Endothelial cell of umbilical vein (primary cell): ENCODE data around the gene CATSPERD. TPM values are rescaled to one million over a fixed set of nuclear protein-coding genes. Genes with fewer than 3 reads are reported as not detected.
A peak's percentile ranks its signal among the peaks of the same experiment; 100 is the strongest.

Experiments
- BruUV-seq: library from RNA; stranded (reverse); fragments of 400-500 nt; replicated peaks from 2 replicates; lab custom pipeline; 2021; lab: Mats Ljungman, UMichigan
- CTCF ChIA-PET: fragments of 300-600, 350-600 bp; sonication (Branson Sonifier 250); formaldehyde crosslinking; loops from one replicate; lab custom pipeline; 2021; ENCODE audit warnings: antibody characterized with exemption, inconsistent platforms; lab: Charles Lee
- POLR2A ChIA-PET: fragments of 300-600, 350-600 bp; sonication (Branson Sonifier 250); formaldehyde crosslinking; loops from one replicate; lab custom pipeline; 2021; ENCODE audit warnings: antibody characterized with exemption, inconsistent platforms; lab: Charles Lee
- DNase-seq: peaks from one replicate; pipeline ENCODE4 v3.0.0-alpha.2; 2011; ENCODE audit warnings: low read depth, low spot score
- FAIRE-seq: peaks from 2 replicates; lab custom pipeline; 2011; peaks lifted over from hg19 to GRCh38; lab: Jason Lieb, UNC
- H2AFZ ChIP-seq: 2 replicates; pipeline ENCODE4 v1.6.0; 2012; ENCODE audit warnings: low read depth, low read length, control low read depth, inconsistent platforms
- H3K27ac ChIP-seq: 2 replicates; pipeline ENCODE4 v1.5.1; 2011; ENCODE audit warnings: low read depth, mild to moderate bottlenecking, control low read depth, low read length, moderate library complexity; ENCODE audit not compliant: insufficient read depth
- H3K27me3 ChIP-seq, 2 experiments: 2 replicates each; pipeline versions ENCODE4 v1.6.0 to v1.6.1; 2011; ENCODE audit warnings: low read length in 2 of 2, mixed read lengths in 1 of 2; ENCODE audit not compliant: control insufficient read depth in 2 of 2, insufficient read depth in 2 of 2
- H3K36me3 ChIP-seq, 2 experiments: 2 replicates in 1 of 2; 3 replicates in 1 of 2; pipeline ENCODE4 v1.5.1; 2011; ENCODE audit warnings: low read length in 2 of 2, mild to moderate bottlenecking in 1 of 2, moderate library complexity in 1 of 2; ENCODE audit not compliant: control insufficient read depth in 2 of 2, insufficient read depth in 2 of 2; ENCODE audit errors: extremely low read depth in 1 of 2
- H3K4me1 ChIP-seq: 3 replicates; pipeline ENCODE4 v1.5.1; 2011; ENCODE audit warnings: mild to moderate bottlenecking, low read length; ENCODE audit not compliant: control insufficient read depth, insufficient read depth; ENCODE audit errors: extremely low read depth
- H3K4me2 ChIP-seq: 2 replicates; pipeline ENCODE4 v1.6.1; 2011; ENCODE audit warnings: low read length, control low read depth, mixed read lengths; ENCODE audit not compliant: insufficient read depth
- H3K4me3 ChIP-seq, 3 experiments: fragments of 200-600 bp in 1 of 3; sonication (generic), shearing (Covaris generic) in 1 of 3; replicated peaks in 1 of 3; 2 replicates each; pipeline ENCODE4 v1.5.1; 2011 to 2016; ENCODE audit warnings: control low read depth in 3 of 3, low read length in 3 of 3, mild to moderate bottlenecking in 2 of 3, inconsistent platforms in 1 of 3, low read depth in 1 of 3, moderate library complexity in 1 of 3; ENCODE audit not compliant: insufficient read depth in 1 of 3
- H3K79me2 ChIP-seq: 2 replicates; pipeline ENCODE4 v1.6.0; 2012; ENCODE audit warnings: low read length, inconsistent platforms; ENCODE audit not compliant: control insufficient read depth, insufficient read depth
- H3K9ac ChIP-seq: replicated peaks from 2 replicates; pipeline ENCODE3; 2011; ENCODE audit warnings: low read length, control low read depth; ENCODE audit not compliant: insufficient read depth; ENCODE audit errors: extremely low read depth
- H3K9me1 ChIP-seq: replicated peaks from 3 replicates; pipeline ENCODE4 v1.6.0; 2011; ENCODE audit warnings: mild to moderate bottlenecking, low read length; ENCODE audit not compliant: control insufficient read depth, insufficient read depth; ENCODE audit errors: extremely low read depth
- H3K9me3 ChIP-seq: replicated peaks from 2 replicates; pipeline ENCODE4 v1.5.1; 2012; ENCODE audit warnings: low read length, inconsistent platforms; ENCODE audit not compliant: control insufficient read depth, insufficient read depth
- H4K20me1 ChIP-seq: replicated peaks from 2 replicates; pipeline ENCODE3; 2011; ENCODE audit warnings: mild to moderate bottlenecking, low read length; ENCODE audit not compliant: control insufficient read depth, insufficient read depth; ENCODE audit errors: extremely low read depth
- EZH2 ChIP-seq: IDR thresholded peaks from 2 replicates; pipeline ENCODE4 v1.6.1; 2012; ENCODE audit warnings: borderline replicate concordance, low read depth, mild to moderate bottlenecking, moderate library complexity, low read length, inconsistent platforms; ENCODE audit not compliant: severe bottlenecking
- GATA2 ChIP-seq: IDR thresholded peaks from 2 replicates; pipeline ENCODE4 v1.7.0; 2011; ENCODE audit warnings: low read depth, mild to moderate bottlenecking, moderate library complexity, mixed read lengths, low read length; ENCODE audit not compliant: insufficient read length, insufficient read depth
- JUN ChIP-seq: IDR thresholded peaks from 2 replicates; pipeline ENCODE4 v1.6.1; 2011; ENCODE audit warnings: borderline replicate concordance, low read depth; ENCODE audit not compliant: insufficient read length, insufficient read depth
- MYC ChIP-seq: IDR thresholded peaks from one replicate; pipeline ENCODE4 v1.6.1; 2011; ENCODE audit warnings: mild to moderate bottlenecking, low read depth, low read length
- POLR2A ChIP-seq: IDR thresholded peaks from 2 replicates; pipeline ENCODE4 v1.6.1; 2012; ENCODE audit warnings: low read depth, mild to moderate bottlenecking, control low read depth, low read length
- POLR2AphosphoS5 ChIP-seq: IDR thresholded peaks from 2 replicates; pipeline ENCODE4 v1.6.1; 2012; ENCODE audit warnings: low read depth, mild to moderate bottlenecking, control low read depth, low read length, moderate library complexity; ENCODE audit not compliant: insufficient read depth
- dilution Hi-C: fragments of 300-500 bp; cut with MboI; formaldehyde crosslinking; loops from one replicate; pipeline ENCODE4 v1.15.0; 2019; ENCODE audit warnings: low sequenced_read_pairs; ENCODE audit not compliant: extremely low pct_ligation_motif_present
- intact Hi-C: fragments of 100-400 bp; cut with micrococcal nuclease; formaldehyde crosslinking; loops from one replicate; pipeline ENCODE4 v1.10.0; 2022
- polyA plus RNA-seq, 4 experiments: library from polyadenylated mRNA; depleted of rRNA in 3 of 4; stranded (reverse) in 3 of 4; unstranded in 1 of 4; fragments of >200 nt; gene quantifications; 2 replicates each; pipeline versions ENCODE4 v1.2.1 to v1.2.3, GENCODE V29; 2011 to 2012; ENCODE audit warnings: missing spikeins in 1 of 4
- total RNA-seq: library from RNA; stranded (reverse); gene quantifications from 2 replicates; pipeline ENCODE4 v1.2.3, GENCODE V29; 2021
- TF ChIP-seq, protein P1 (sequence below): IDR thresholded peaks from 2 replicates; pipeline ENCODE4 v1.6.1; 2011; ENCODE audit not compliant: insufficient read depth, insufficient read length
- TF ChIP-seq, protein P2 (sequence below), 2 donors: IDR thresholded peaks; 1 replicate in 1 of 2; 2 replicates in 1 of 2; pipeline ENCODE4 v1.5.1; 2011; ENCODE audit warnings: low read length in 2 of 2, mild to moderate bottlenecking in 2 of 2, moderate library complexity in 2 of 2, control low read depth in 1 of 2, inconsistent platforms in 1 of 2, low read depth in 1 of 2; ENCODE audit not compliant: insufficient read depth in 1 of 2; ENCODE audit errors: extremely low read depth in 1 of 2

The CATSPERD gene
- total and polyA plus RNA-seq, 2 donors (not counting 3 experiments of a cell fraction or from before 2014, with no cell fraction given) = not detected

DNA sequence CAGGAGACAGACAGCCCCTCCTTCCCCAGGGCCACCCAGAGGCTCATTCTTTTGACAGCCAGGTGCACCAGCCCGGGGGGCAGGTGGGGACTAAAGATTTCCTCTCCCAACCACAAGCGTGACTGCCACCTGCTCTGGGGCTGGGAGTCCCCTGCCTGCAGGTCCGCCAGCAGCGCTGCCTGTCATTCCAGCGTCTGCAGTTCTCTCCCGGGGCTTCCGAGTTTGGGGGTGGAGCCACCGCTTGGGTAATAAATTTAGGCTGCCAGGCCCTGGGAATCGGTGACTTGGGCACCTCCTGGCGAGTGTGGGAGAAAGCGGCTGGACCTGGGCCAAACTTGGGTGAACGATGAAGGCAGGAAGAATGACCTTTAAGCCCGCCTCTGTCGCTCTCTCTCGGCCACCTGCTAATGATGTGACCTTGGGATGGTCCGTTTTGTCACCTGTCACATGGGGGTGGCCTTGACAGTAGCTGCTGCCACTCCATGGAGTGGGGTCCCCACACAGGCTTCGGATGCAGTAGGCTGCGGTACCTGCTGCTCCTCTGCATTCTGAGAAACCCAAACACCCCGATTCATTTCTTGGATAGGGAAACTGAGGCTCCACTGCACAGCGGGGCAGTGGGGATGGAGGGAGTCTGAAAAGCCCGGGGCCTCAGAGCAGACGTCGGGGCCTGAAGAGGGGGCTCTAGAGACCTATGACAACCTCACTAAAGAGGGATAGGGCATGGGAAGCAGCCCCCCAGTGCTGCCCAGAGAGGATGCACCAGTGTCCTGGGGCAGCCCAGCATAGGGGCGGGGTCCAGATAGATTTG lies 106.3 kb downstream of the CATSPERD start:
- dilution Hi-C loops = no loop called here
- DNase-seq (no peak), FAIRE-seq (no peak)

More for the DNA sequence above, 106.3 kb downstream of the CATSPERD start:
- no peak overlapping the region for H3K9ac ChIP-seq
- no peaks in the 10 kb centered on the region for H3K9me1 ChIP-seq
- TF ChIP-seq, protein P1, sequence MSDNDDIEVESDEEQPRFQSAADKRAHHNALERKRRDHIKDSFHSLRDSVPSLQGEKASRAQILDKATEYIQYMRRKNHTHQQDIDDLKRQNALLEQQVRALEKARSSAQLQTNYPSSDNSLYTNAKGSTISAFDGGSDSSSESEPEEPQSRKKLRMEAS = no peak
- TF ChIP-seq JUN = no peak
- TF ChIP-seq, protein P2, sequence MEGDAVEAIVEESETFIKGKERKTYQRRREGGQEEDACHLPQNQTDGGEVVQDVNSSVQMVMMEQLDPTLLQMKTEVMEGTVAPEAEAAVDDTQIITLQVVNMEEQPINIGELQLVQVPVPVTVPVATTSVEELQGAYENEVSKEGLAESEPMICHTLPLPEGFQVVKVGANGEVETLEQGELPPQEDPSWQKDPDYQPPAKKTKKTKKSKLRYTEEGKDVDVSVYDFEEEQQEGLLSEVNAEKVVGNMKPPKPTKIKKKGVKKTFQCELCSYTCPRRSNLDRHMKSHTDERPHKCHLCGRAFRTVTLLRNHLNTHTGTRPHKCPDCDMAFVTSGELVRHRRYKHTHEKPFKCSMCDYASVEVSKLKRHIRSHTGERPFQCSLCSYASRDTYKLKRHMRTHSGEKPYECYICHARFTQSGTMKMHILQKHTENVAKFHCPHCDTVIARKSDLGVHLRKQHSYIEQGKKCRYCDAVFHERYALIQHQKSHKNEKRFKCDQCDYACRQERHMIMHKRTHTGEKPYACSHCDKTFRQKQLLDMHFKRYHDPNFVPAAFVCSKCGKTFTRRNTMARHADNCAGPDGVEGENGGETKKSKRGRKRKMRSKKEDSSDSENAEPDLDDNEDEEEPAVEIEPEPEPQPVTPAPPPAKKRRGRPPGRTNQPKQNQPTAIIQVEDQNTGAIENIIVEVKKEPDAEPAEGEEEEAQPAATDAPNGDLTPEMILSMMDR (IDR thresholded peaks at IDR 0.05; ENCODE audit: extremely low read depth in 1 of 2, insufficient read depth in 1 of 2, low read depth in 1 of 2, low read length in 2 of 2) = no peak
- TF ChIP-seq POLR2AphosphoS5 = no peak
- TF ChIP-seq POLR2A = no peak
- no peak for TF ChIP-seq MYC
- no peak for TF ChIP-seq EZH2
- TF ChIP-seq GATA2 = no peak
- H3K27me3 ChIP-seq = peaks cover 0 to 3% of the 10 kb centered on the region in 2 experiments
- CTCF ChIA-PET = interaction anchor here (1.0 to 3.1 kb wide), 3 partner anchors 22 to 137 kb away, joined by 3 to 42 read pairs (median 7); partner anchors contain the start of gene NRTN
- no peaks in the 10 kb centered on the region for H3K9me3 ChIP-seq
- H3K79me2 ChIP-seq = no peaks in the 10 kb centered on the region
- peak overlapping the region; percentile 70 for H2AFZ ChIP-seq
- POLR2A ChIA-PET = interaction anchor here (2.5 to 3.2 kb wide), 2 partner anchors 23 to 77 kb away, joined by 14 read pairs; partner anchors contain the start of genes NDUFA11 and VMAC
- H3K4me3 ChIP-seq = no peak overlapping the region
- no peak overlapping the region for H3K27ac ChIP-seq
- H4K20me1 ChIP-seq = no peaks in the 10 kb centered on the region
- intact Hi-C loops = no loop called here
- no TSS peak for BruUV-seq
- H3K4me2 ChIP-seq = no peak overlapping the region
- H3K4me1 ChIP-seq = peaks cover 7% of the 10 kb centered on the region
- no peaks in the 10 kb centered on the region for H3K36me3 ChIP-seq
